Transverse colon (tissue), 4 donors: ENCODE results near the gene CCDC136. TPM values are rescaled to one million over a fixed set of nuclear protein-coding genes. Genes with fewer than 3 reads are reported as not detected.

Source experiments
- DNase-seq: peaks from one replicate; pipeline ENCODE4 v3.0.0-alpha.2; 2019
- H3K27ac ChIP-seq, 4 donors: fragments of 200-600 bp; sonication (generic); 2 replicates each; pipeline ENCODE4 v1.5.1; 2016 to 2018; ENCODE audit warnings: inconsistent platforms in 4 of 4
- H3K27me3 ChIP-seq: fragments of 200-600 bp; sonication (generic); 2 replicates; pipeline ENCODE4 v1.5.1; 2017; ENCODE audit warnings: inconsistent platforms
- H3K36me3 ChIP-seq, 4 donors: fragments of 200-600 bp; sonication (generic); 2 replicates each; pipeline ENCODE4 v1.5.1; 2017 to 2019; ENCODE audit warnings: inconsistent platforms in 4 of 4
- H3K4me1 ChIP-seq, 4 donors: fragments of 200-600 bp; sonication (generic); 2 replicates each; pipeline ENCODE4 v1.5.1; 2017 to 2020; ENCODE audit warnings: inconsistent platforms in 4 of 4
- H3K4me3 ChIP-seq, 4 donors: fragments of 200-600 bp; sonication (generic); 1 replicate in 1 of 4; 2 replicates in 3 of 4; pipeline versions ENCODE4 v1.5.1 to v1.6.1; 2017 to 2019; ENCODE audit warnings: inconsistent platforms in 4 of 4
- H3K9me3 ChIP-seq, 2 donors: fragments of 200-600 bp; sonication (generic); 2 replicates each; pipeline ENCODE4 v1.5.1; 2017 to 2019; ENCODE audit warnings: inconsistent platforms in 2 of 2
- EP300 ChIP-seq: sonication (generic); formaldehyde crosslinking; IDR thresholded peaks from one replicate; pipeline ENCODE4 v1.6.1; 2017; ENCODE audit warnings: antibody characterized with exemption, low read depth
- POLR2A ChIP-seq: fragments of 450-650 bp; IDR thresholded peaks from one replicate; pipeline ENCODE4 v1.6.1; 2016; ENCODE audit warnings: antibody characterized with exemption, mild to moderate bottlenecking, moderate library complexity
- POLR2AphosphoS5 ChIP-seq, 3 donors: sonication (generic); formaldehyde crosslinking; IDR thresholded peaks; one replicate each; pipeline ENCODE4 v1.6.1; 2016; ENCODE audit warnings: antibody characterized with exemption in 3 of 3
- WGBS, 2 donors: methylation state at CpG; one replicate each; pipeline ENCODE4 v1.1.5; 2018; ENCODE audit warnings: low coverage in 1 of 2; 5-methylcytosine and 5-hydroxymethylcytosine counted together
- in situ Hi-C, 4 donors: fragments of 200-750 bp; cut with MboI; loops; one replicate each; pipeline versions ENCODE4 v1.15.0 to v1.15.1; 2017; ENCODE audit warnings: low sequenced_read_pairs in 3 of 4, low pct_ligation_motif_present in 1 of 4, low pct_unique_long_range_greater_than_20kb in 1 of 4
- intact Hi-C: fragments of 100-400 bp; cut with DNase I; formaldehyde crosslinking; loops from one replicate; pipeline ENCODE4 v1.15.1; 2023; ENCODE audit warnings: low total_unique reads
- total RNA-seq, 4 donors: library from RNA; depleted of rRNA; stranded (reverse); fragments of >200 nt; gene quantifications; one replicate each; pipeline ENCODE4 v1.1.0, GENCODE V29; 2016
- TF ChIP-seq, protein P1 (sequence below), 5 experiments: fragments of 200-600 bp in 3 of 5; fragments of 450-650 bp in 2 of 5; sonication (generic) in 3 of 5; IDR thresholded peaks; 1 replicate in 2 of 5; 2 replicates in 3 of 5; pipeline ENCODE4 v1.5.1; 2016 to 2017; ENCODE audit warnings: antibody characterized with exemption in 5 of 5, inconsistent platforms in 3 of 5, mild to moderate bottlenecking in 2 of 5, moderate library complexity in 1 of 5

CCDC136 gene
- total RNA-seq, 4 donors from 2014 or later, result 1.9 to 16.5 (median 8.3) TPM

DNA sequence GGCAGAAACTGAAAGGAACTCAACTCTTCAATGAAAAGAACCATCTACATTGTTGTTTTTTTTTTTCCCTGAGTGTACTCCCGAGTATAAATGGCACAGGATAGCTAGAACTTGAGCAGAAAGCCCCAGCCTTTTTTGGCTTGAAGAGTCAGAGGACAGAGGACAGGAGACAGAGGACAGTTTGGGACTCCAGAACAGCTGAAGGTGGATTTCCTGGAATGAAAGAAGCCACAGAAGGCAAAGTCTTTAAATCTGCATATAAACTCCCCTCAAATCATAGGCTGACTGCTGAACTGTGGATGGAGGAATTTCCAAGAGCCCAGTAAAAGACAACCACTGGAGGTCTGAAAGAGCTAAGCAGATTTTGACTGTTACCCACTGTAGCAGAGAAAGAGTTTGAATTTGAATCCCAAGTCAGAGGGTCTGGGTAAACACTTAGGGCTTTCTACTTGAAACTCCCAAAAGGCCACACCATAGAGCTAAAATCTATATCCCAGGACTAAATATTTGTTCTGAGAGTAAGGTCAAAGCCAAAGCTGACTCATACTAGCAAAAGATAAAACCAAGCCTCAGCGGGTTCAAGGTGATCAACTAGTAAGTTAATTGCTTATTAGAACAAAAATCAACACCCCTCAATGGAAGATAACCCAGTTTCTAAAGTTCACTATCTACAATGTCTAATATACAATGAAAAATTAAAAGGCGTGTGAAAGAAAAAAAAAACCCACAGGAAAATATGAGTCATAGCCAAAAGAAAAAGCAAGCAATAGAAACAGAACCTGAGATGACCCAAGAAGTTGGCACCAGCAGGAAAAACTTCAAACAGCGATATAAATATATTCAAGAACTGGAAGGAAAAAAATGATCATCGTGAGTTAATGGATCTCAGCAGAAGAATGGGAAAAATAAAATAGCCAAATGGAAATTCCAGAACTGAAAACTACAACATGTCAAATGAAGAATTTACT, 14.3 kb upstream of the CCDC136 start:
- Histone ChIP-seq H3K9me3 (peaks cover 3 to 9% of the 10 kb centered on the region in 2 donors), H3K4me3 (no peak overlapping the region), H3K27me3 (no peaks in the 10 kb centered on the region), H3K4me1 (no peaks in the 10 kb centered on the region), H3K36me3 (peaks cover 0 to 1% (median 0%) of the 10 kb centered on the region in 4 donors), H3K27ac (peak overlapping the region in 2 of 4 donors; percentile 12 to 35)
- in situ Hi-C loops (no loop called here), intact Hi-C loops (no loop called here)
- 42 to 53% methylated on average over 5 of the region's 5 CpGs for WGBS, 2 donors
- TF ChIP-seq POLR2A, result no peak
- TF ChIP-seq POLR2AphosphoS5 (IDR thresholded peaks at IDR 0.05), result no peak
- TF ChIP-seq EP300, result no peak
- DNase-seq, result no peak

DNA sequence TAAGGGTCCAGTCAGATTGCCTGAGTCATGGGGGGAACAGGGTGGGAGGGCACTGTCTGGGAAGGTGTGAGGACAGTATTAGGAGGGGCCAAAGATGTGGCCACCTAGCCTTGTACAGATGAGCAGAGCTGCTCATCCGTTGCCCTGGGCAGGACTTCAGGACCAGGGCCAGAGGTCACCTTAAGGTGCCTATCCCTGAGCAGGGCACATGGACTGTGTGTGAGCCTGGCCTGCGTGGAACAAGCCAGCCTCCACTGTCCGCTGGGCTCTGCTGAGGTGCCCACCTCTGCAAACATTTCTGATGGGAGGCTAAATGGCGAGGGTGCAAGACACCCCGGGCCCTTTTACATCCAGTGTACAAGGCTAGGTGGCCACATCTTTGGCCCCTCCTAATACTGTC, 12.8 kb upstream of the CCDC136 start:
- TF ChIP-seq EP300 (no peak), POLR2A (no peak), POLR2AphosphoS5 (IDR thresholded peaks at IDR 0.05) (no peak)
- TF ChIP-seq, protein P1, sequence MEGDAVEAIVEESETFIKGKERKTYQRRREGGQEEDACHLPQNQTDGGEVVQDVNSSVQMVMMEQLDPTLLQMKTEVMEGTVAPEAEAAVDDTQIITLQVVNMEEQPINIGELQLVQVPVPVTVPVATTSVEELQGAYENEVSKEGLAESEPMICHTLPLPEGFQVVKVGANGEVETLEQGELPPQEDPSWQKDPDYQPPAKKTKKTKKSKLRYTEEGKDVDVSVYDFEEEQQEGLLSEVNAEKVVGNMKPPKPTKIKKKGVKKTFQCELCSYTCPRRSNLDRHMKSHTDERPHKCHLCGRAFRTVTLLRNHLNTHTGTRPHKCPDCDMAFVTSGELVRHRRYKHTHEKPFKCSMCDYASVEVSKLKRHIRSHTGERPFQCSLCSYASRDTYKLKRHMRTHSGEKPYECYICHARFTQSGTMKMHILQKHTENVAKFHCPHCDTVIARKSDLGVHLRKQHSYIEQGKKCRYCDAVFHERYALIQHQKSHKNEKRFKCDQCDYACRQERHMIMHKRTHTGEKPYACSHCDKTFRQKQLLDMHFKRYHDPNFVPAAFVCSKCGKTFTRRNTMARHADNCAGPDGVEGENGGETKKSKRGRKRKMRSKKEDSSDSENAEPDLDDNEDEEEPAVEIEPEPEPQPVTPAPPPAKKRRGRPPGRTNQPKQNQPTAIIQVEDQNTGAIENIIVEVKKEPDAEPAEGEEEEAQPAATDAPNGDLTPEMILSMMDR (IDR thresholded peaks at IDR 0.05), result no peak
- no peaks in the 10 kb centered on the region for H3K36me3 ChIP-seq
- DNase-seq, result no peak
- H3K27ac ChIP-seq, result no peak overlapping the region
- H3K4me3 ChIP-seq, result no peak overlapping the region
- in situ Hi-C loops (no loop called here), intact Hi-C loops (no loop called here)
- H3K9me3 ChIP-seq, result peaks cover 3 to 9% of the 10 kb centered on the region in 2 donors
- WGBS, 2 donors, result 88% methylated on average over 5 of the region's 5 CpGs; no CpG with 5 or more reads in 1 of the 2 donors
- H3K27me3 ChIP-seq, result no peaks in the 10 kb centered on the region
- H3K4me1 ChIP-seq, result peaks cover 0 to 4% (median 0%) of the 10 kb centered on the region in 4 donors

DNA sequence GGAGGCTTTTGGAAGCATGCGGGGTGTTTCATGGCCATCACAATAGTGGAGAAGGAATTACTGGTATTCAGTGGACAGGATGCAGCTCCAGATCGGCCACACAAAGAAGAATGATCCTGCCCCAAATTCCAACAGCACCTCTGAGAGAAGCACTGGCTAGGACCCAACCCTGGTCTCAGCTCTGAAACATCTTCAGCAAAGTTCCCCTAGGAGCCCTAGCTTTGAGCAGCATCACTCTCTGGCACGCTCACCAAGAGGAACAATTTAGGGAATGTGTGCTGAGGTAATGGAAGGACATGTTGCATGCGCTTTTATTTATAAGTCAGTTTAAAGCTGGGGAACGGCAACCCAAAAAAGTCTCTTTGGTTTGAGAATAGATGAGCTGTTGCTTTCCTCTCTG, 10.6 kb upstream of the CCDC136 start:
- TF ChIP-seq POLR2AphosphoS5 (IDR thresholded peaks at IDR 0.05), result no peak
- TF ChIP-seq POLR2A, result no peak
- TF ChIP-seq, protein P1 (IDR thresholded peaks at IDR 0.05), result no peak
- no peak for TF ChIP-seq EP300
- no peak for DNase-seq
- H3K36me3 ChIP-seq, result no peaks in the 10 kb centered on the region
- in situ Hi-C loops, result no loop called here
- intact Hi-C loops, result no loop called here
- 80% methylated on average over 1 to 5 of the region's 5 CpGs for WGBS, 2 donors
- H3K27ac ChIP-seq, result peak overlapping the region; percentile 19 to 74 (median 70)
- H3K4me3 ChIP-seq, result no peak overlapping the region
- H3K4me1 ChIP-seq, result peaks cover 0 to 4% (median 0%) of the 10 kb centered on the region in 4 donors
- no peaks in the 10 kb centered on the region for H3K27me3 ChIP-seq
- H3K9me3 ChIP-seq, result peaks cover 3 to 9% of the 10 kb centered on the region in 2 donors

DNA sequence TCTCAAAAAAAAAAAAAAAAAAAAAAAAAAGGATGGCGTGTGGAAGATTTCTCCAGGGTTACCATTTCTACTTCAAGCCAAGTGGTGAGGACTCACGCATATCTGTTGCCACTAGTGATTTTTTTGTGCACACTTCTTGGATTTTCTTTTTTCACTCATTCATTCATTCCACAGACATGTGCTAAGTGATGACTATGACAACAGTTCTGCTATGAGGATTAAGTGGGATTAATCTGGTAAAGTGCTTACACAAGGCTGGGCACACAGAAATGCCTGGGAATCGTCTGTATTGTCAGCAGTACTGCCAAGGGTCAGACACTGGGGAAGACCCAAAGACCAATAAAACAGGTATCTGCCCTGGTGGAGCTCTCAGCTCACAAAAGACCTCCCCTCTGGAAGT, 9.9 kb upstream of the CCDC136 start:
- DNase-seq, result no peak
- TF ChIP-seq, protein P1 (IDR thresholded peaks at IDR 0.05), result no peak
- no peak for TF ChIP-seq POLR2AphosphoS5 (IDR thresholded peaks at IDR 0.05)
- TF ChIP-seq EP300, result no peak
- TF ChIP-seq POLR2A, result no peak
- no peaks in the 10 kb centered on the region for H3K36me3 ChIP-seq
- H3K27ac ChIP-seq, result peak overlapping the region; percentile 22 to 74 (median 70)
- peaks cover 3 to 9% of the 10 kb centered on the region in 2 donors for H3K9me3 ChIP-seq
- in situ Hi-C loops, result no loop called here
- intact Hi-C loops, result no loop called here
- no peaks in the 10 kb centered on the region for H3K27me3 ChIP-seq
- WGBS, 2 donors, result 68% methylated on average over 3 of the region's 3 CpGs; no CpG with 5 or more reads in 1 of the 2 donors
- H3K4me1 ChIP-seq, result peaks cover 0 to 4% (median 0%) of the 10 kb centered on the region in 4 donors
- no peak overlapping the region for H3K4me3 ChIP-seq
